Gastrocnemius medialis (tissue), 4 donors: Measurements from ENCODE around the gene MIB1. TPM values are rescaled to one million over a fixed set of nuclear protein-coding genes. Genes with fewer than 3 reads are reported as not detected.

Experiments
- ATAC-seq, 2 donors: fragments of 150-250 bp; one replicate each; pipeline ENCODE4 v1.9.1; 2016
- DNase-seq, 2 donors: peaks; one replicate each; pipeline ENCODE4 v3.0.0-alpha.2; 2019
- H3K27ac ChIP-seq, 4 donors: fragments of 200-600 bp; sonication (generic); 1 replicate in 1 of 4; 2 replicates in 3 of 4; pipeline ENCODE4 v1.5.1; 2016 to 2018; ENCODE audit warnings: mild to moderate bottlenecking in 2 of 4, moderate library complexity in 1 of 4
- H3K27me3 ChIP-seq, 3 donors: fragments of 200-600 bp; sonication (generic) in 2 of 3; 1 replicate in 1 of 3; 2 replicates in 2 of 3; pipeline versions ENCODE4 v1.5.1 to v1.6.0; 2016 to 2019; ENCODE audit warnings: mild to moderate bottlenecking in 1 of 3, moderate library complexity in 1 of 3
- H3K36me3 ChIP-seq, 2 donors: fragments of 200-600 bp; sonication (generic) in 1 of 2; one replicate each; pipeline ENCODE4 v1.5.1; 2017 to 2018
- H3K4me1 ChIP-seq, 2 donors: fragments of 200-600 bp; sonication (generic) in 1 of 2; one replicate each; pipeline ENCODE4 v1.5.1; 2016 to 2017; ENCODE audit warnings: mild to moderate bottlenecking in 2 of 2
- H3K4me3 ChIP-seq, 4 donors: fragments of 200-600 bp; sonication (generic) in 3 of 4; 1 replicate in 1 of 4; 2 replicates in 3 of 4; pipeline ENCODE4 v1.5.1; 2016 to 2019; ENCODE audit warnings: mild to moderate bottlenecking in 2 of 4
- H3K9me3 ChIP-seq, 3 donors: fragments of 200-600 bp; sonication (generic) in 2 of 3; 1 replicate in 1 of 3; 2 replicates in 2 of 3; pipeline ENCODE4 v1.5.1; 2016 to 2019
- POLR2A ChIP-seq, 2 donors: fragments of 450-650 bp; IDR thresholded peaks; one replicate each; pipeline ENCODE4 v1.6.1; 2017; ENCODE audit warnings: antibody characterized with exemption in 2 of 2, mild to moderate bottlenecking in 2 of 2, moderate library complexity in 2 of 2
- in situ Hi-C, 4 donors: fragments of 200-750 bp; cut with MboI; loops; one replicate each; pipeline versions ENCODE4 v1.15.0 to v1.8.0; 2017; ENCODE audit warnings: low sequenced_read_pairs in 4 of 4
- intact Hi-C: fragments of 100-400 bp; cut with DNase I; formaldehyde crosslinking; loops from one replicate; pipeline ENCODE4 v1.15.1; 2023; ENCODE audit warnings: low total_unique reads
- total RNA-seq, 4 donors: library from RNA; depleted of rRNA; stranded (reverse); fragments of >200 nt; gene quantifications; one replicate each; pipeline versions ENCODE4 v1.1.0 to v1.2.3, GENCODE V29; 2016
- TF ChIP-seq, protein P1 (sequence below), 5 experiments: fragments of 450-650 bp in 3 of 5; fragments of 200-600 bp in 2 of 5; sonication (generic) in 2 of 5; IDR thresholded peaks in 4 of 5; conservative IDR thresholded peaks in 1 of 5; 1 replicate in 4 of 5; 2 replicates in 1 of 5; pipeline ENCODE4 v1.5.1; 2016 to 2019; ENCODE audit warnings: antibody characterized with exemption in 5 of 5, mild to moderate bottlenecking in 3 of 5, moderate library complexity in 3 of 5

MIB1 gene
- total RNA-seq, 4 donors from 2014 or later: 16.4 to 22.3 (median 21.6) TPM

DNA sequence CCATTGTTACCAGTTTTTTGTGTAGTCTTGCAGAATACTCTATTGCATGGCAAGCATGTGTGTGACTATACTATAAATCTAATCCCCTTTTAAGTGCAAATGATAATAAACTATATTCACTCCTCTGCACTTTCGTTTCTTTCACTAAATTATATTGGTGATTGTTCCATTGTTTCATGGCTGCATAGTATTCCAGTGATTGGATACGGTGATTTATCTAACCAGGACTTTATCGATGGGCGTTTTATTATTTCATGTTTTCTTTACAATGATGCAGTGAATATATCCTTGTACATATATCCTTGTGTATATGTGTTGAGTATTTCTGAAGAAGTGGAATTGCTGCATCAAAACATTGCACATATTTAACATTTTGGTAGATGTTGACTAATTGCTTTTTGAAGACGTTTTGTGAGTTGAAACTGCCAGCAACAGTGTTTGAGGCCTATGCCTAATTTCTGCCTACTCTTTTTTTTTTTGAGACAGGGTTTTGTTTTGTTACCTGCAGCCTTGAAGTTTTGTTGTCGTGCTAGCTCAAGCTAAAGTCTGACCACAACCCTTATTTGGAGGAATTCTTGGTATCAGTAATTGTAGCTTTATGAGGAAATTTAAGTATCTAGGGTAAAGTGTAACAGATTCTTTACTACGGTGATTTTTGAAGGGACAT lies 2.7 kb downstream of the MIB1 start:
- no peak for ATAC-seq
- in situ Hi-C loops: no loop called here
- Histone ChIP-seq H3K4me1 (peaks cover 49 to 51% of the 10 kb centered on the region in 2 donors), H3K27me3 (no peaks in the 10 kb centered on the region), H3K9me3 (no peaks in the 10 kb centered on the region), H3K4me3 (peak overlapping the region in 1 of 4 donors; percentile 4), H3K36me3 (no peaks in the 10 kb centered on the region), H3K27ac (no peak overlapping the region)
- TF ChIP-seq, protein P1, sequence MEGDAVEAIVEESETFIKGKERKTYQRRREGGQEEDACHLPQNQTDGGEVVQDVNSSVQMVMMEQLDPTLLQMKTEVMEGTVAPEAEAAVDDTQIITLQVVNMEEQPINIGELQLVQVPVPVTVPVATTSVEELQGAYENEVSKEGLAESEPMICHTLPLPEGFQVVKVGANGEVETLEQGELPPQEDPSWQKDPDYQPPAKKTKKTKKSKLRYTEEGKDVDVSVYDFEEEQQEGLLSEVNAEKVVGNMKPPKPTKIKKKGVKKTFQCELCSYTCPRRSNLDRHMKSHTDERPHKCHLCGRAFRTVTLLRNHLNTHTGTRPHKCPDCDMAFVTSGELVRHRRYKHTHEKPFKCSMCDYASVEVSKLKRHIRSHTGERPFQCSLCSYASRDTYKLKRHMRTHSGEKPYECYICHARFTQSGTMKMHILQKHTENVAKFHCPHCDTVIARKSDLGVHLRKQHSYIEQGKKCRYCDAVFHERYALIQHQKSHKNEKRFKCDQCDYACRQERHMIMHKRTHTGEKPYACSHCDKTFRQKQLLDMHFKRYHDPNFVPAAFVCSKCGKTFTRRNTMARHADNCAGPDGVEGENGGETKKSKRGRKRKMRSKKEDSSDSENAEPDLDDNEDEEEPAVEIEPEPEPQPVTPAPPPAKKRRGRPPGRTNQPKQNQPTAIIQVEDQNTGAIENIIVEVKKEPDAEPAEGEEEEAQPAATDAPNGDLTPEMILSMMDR (IDR thresholded peaks at IDR 0.05 in 4 of 5, conservative IDR thresholded peaks at IDR 0.05 in 1 of 5): no peak
- TF ChIP-seq POLR2A (IDR thresholded peaks at IDR 0.05): no peak
- intact Hi-C loops: no loop called here
- DNase-seq: no peak

DNA sequence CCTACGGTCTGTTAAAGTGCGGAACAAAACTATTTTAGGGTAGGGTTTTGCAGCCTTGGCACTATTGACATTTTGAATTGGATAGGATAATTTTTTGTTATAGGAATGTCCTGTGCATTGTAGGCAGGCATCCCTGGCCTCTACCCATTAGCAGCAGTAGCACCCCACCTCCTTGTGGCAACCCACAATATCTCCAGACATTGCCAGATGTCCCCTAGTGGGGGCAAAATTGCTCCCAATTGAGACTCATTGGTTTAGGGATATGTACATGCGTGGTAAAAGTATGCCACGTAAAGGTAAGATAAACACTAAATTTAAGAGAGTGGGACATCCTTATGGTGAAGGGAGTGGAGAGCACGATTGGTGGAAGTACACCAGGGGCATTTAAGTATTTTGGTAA lies 4.6 kb downstream of the MIB1 start:
- intact Hi-C loops: no loop called here
- no peaks in the 10 kb centered on the region for H3K36me3 ChIP-seq

DNA sequence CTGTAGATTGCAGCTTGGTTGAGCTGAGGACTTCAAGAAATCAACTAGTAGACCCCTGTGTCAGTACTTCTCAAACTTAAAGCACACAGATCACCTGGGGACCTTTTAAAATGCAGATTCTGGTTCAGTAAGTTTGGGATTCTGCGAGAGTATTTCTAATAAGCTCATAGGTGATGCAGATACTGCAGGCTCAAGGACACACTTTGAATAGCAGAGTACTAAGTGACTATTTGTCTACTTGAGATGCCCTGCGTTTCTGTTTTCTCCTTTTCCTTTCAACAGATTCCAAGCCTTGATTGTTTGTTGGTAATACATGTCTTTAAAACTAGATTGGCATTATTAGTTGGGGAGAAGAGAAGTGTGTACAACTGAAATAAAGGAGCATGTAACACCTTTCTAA lies 6.7 kb downstream of the MIB1 start:
- TF ChIP-seq, protein P1 (IDR thresholded peaks at IDR 0.05 in 4 of 5, conservative IDR thresholded peaks at IDR 0.05 in 1 of 5): no peak
- TF ChIP-seq POLR2A (IDR thresholded peaks at IDR 0.05): no peak
- ATAC-seq: no peak
- Histone ChIP-seq H3K4me1 (peaks cover 45 to 54% of the 10 kb centered on the region in 2 donors), H3K4me3 (no peak overlapping the region), H3K27me3 (no peaks in the 10 kb centered on the region), H3K9me3 (no peaks in the 10 kb centered on the region), H3K27ac (no peak overlapping the region), H3K36me3 (no peaks in the 10 kb centered on the region)
- DNase-seq: no peak
- intact Hi-C loops: no loop called here
- in situ Hi-C loops: no loop called here

More for the DNA sequence above, 4.6 kb downstream of the MIB1 start:
- H3K9me3 ChIP-seq: no peaks in the 10 kb centered on the region
- in situ Hi-C loops: no loop called here
- peaks cover 43 to 44% of the 10 kb centered on the region in 2 donors for H3K4me1 ChIP-seq
- DNase-seq (no peak), ATAC-seq (no peak)
- no peak overlapping the region for H3K27ac ChIP-seq
- no peak for TF ChIP-seq POLR2A (IDR thresholded peaks at IDR 0.05)
- TF ChIP-seq, protein P1 (IDR thresholded peaks at IDR 0.05 in 4 of 5, conservative IDR thresholded peaks at IDR 0.05 in 1 of 5): no peak
- no peak overlapping the region for H3K4me3 ChIP-seq
- H3K27me3 ChIP-seq: no peaks in the 10 kb centered on the region

DNA sequence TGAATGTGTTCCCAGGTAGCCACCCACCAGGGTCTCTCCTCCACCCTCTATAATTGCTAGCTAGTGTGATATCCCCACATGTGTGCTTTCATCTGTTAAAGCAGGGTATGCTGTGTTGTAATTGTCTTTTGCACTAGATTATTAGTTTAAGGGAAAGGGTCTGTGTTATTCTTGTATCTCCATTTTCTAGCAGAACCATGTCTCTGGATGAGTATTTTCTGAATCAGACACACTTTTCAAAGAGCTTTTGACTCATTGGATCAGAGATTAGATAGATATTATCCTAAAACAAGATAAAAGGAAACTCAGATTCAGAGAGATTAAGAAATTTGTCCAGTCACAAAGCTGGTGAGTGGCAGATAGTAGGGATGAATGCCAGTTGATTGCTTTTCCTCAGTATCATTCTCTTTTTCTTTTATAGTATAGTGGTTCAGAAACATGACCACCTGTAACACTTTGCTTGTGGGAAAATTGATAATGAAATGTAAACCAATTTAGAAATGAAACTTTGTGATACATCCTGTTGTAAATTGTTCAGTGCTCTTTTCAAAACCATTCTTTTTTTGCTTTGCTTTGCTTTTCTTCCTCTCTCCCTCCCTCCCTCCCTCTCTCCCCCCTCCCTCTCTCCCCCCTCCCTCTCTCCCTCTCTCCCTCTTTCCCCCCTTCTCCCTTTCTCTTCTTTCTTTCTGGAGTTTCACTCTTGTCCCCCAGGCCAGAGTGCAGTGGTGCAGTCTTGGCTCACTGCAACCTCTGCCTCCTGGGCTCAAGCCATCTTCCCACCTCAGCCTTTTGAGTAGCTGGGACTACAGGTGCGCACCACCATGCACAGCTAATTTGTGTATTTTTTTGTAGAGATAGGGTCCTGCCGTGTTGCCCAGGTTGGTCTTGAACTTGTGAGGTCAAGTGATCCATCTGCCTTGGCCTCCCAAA lies 7.4 kb downstream of the MIB1 start:
- peaks cover 37 to 48% of the 10 kb centered on the region in 2 donors for H3K4me1 ChIP-seq

More for the DNA sequence above, 7.4 kb downstream of the MIB1 start:
- intact Hi-C loops: no loop called here
- ATAC-seq (no peak), DNase-seq (no peak)
- no peak overlapping the region for H3K4me3 ChIP-seq
- no peaks in the 10 kb centered on the region for H3K36me3 ChIP-seq
- H3K27me3 ChIP-seq: no peaks in the 10 kb centered on the region
- H3K27ac ChIP-seq: no peak overlapping the region
- no peaks in the 10 kb centered on the region for H3K9me3 ChIP-seq
- in situ Hi-C loops: no loop called here
- TF ChIP-seq, protein P1 (IDR thresholded peaks at IDR 0.05 in 4 of 5, conservative IDR thresholded peaks at IDR 0.05 in 1 of 5): no peak
- TF ChIP-seq POLR2A (IDR thresholded peaks at IDR 0.05): no peak
